Measurements from ENCODE around the gene APOL2.
A peak's percentile ranks its signal among the peaks of the same experiment; 100 is the strongest.

Gene APOL2

GRCh38 chr22:36285017-36285416, 45.7 kb upstream of the APOL2 start:
- peaks cover 4% of the 10 kb centered on the region for H3K9me3 ChIP-seq
- H3K4me1 ChIP-seq (ENCODE audit: control insufficient read depth in 1 of 2, insufficient read depth in 1 of 2, low read depth in 1 of 2, low read length in 1 of 2): no peaks in the 10 kb centered on the region
- no peaks in the 10 kb centered on the region for H3K27me3 ChIP-seq
- H3K27ac ChIP-seq: peak overlapping the region; percentile 49
- no peak overlapping the region for H3K4me3 ChIP-seq (ENCODE audit: low read depth in 1 of 2, low read length in 1 of 2)
- peaks cover 100% of the 10 kb centered on the region for H3K36me3 ChIP-seq
- TF ChIP-seq CTCF (IDR thresholded peaks at IDR 0.05): no peak

GRCh38 chr22:36284171-36284571, 44.8 kb upstream of the APOL2 start:
- Histone ChIP-seq H3K4me3 (ENCODE audit: low read depth in 1 of 2, low read length in 1 of 2) (no peak overlapping the region), H3K27ac (peak overlapping the region; percentile 49), H3K9me3 (peaks cover 4% of the 10 kb centered on the region), H3K27me3 (no peaks in the 10 kb centered on the region), H3K36me3 (peaks cover 100% of the 10 kb centered on the region), H3K4me1 (ENCODE audit: control insufficient read depth in 1 of 2, insufficient read depth in 1 of 2, low read depth in 1 of 2, low read length in 1 of 2) (peaks cover 5 to 8% of the 10 kb centered on the region in 2 experiments)
- TF ChIP-seq CTCF (IDR thresholded peaks at IDR 0.05): no peak

GRCh38 chr22:36282328-36282831, 43.1 kb upstream of the APOL2 start:
- H3K27me3 ChIP-seq: no peaks in the 10 kb centered on the region
- H3K4me1 ChIP-seq (ENCODE audit: control insufficient read depth in 1 of 2, insufficient read depth in 1 of 2, low read depth in 1 of 2, low read length in 1 of 2): peaks cover 21 to 23% of the 10 kb centered on the region in 2 experiments
- H3K4me3 ChIP-seq (ENCODE audit: low read depth in 1 of 2, low read length in 1 of 2): no peak overlapping the region
- peaks cover 88% of the 10 kb centered on the region for H3K36me3 ChIP-seq
- peak overlapping the region; percentile 55 for H3K27ac ChIP-seq
- no peaks in the 10 kb centered on the region for H3K9me3 ChIP-seq
- TF ChIP-seq CTCF (IDR thresholded peaks at IDR 0.05): no peak

GRCh38 chr22:36281781-36282327, 42.5 kb upstream of the APOL2 start:
- Histone ChIP-seq H3K4me1 (ENCODE audit: control insufficient read depth in 1 of 2, insufficient read depth in 1 of 2, low read depth in 1 of 2, low read length in 1 of 2) (peaks cover 21 to 25% of the 10 kb centered on the region in 2 experiments), H3K36me3 (peaks cover 83% of the 10 kb centered on the region), H3K9me3 (no peaks in the 10 kb centered on the region), H3K4me3 (ENCODE audit: low read depth in 1 of 2, low read length in 1 of 2) (no peak overlapping the region), H3K27me3 (no peaks in the 10 kb centered on the region), H3K27ac (peak overlapping the region; percentile 55)
- no peak for TF ChIP-seq CTCF (IDR thresholded peaks at IDR 0.05)

GRCh38 chr22:36280379-36280778, 41.1 kb upstream of the APOL2 start:
- peaks cover 68% of the 10 kb centered on the region for H3K36me3 ChIP-seq
- TF ChIP-seq CTCF (IDR thresholded peaks at IDR 0.05): no peak

More at GRCh38 chr22:36280379-36280778, 41.1 kb upstream of the APOL2 start:
- Histone ChIP-seq H3K4me3 (ENCODE audit: low read depth in 1 of 2, low read length in 1 of 2) (no peak overlapping the region), H3K27ac (peak overlapping the region; percentile 55), H3K27me3 (no peaks in the 10 kb centered on the region), H3K4me1 (ENCODE audit: control insufficient read depth in 1 of 2, insufficient read depth in 1 of 2, low read depth in 1 of 2, low read length in 1 of 2) (peaks cover 21 to 25% of the 10 kb centered on the region in 2 experiments), H3K9me3 (no peaks in the 10 kb centered on the region)

Measured in neutrophil (primary cell).